Measurements from ENCODE around the gene THOP1. TPM values are rescaled to one million over a fixed set of nuclear protein-coding genes. Genes with fewer than 3 reads are reported as not detected.

THOP1 gene
- total RNA-seq, 1 donor from 2014 or later: 67.3 TPM

DNA sequence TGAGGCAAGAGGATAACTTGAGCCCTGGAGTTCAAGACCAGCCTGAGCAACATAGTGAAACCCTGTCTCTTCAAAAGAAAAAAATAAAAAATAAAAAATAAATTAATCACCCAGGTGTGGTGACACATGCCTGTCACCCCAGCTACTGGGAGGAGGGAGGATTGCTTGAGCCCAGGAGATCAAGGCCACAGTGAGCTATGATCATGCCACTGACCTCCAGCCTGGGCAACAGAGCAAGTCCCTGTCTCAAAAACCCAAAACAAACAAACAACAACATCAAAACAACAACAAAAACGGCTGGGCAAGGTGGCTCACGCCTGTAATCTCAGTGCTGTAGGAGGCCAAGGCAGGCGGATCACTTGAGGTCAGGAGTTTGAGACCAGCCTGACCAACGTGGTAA lies 41.2 kb upstream of the THOP1 start:
- no peak for DNase-seq (ENCODE audit: low spot score in 2 of 2)
- Histone ChIP-seq H3K36me3 (no peaks in the 10 kb centered on the region), H3K4me3 (no peak overlapping the region), H3K9me3 (no peaks in the 10 kb centered on the region), H3K27ac (no peak overlapping the region), H3K4me1 (peaks cover 4 to 6% of the 10 kb centered on the region in 2 donors), H3K27me3 (no peaks in the 10 kb centered on the region)
- intact Hi-C loops (cut with DNase I): no loop called here
- TF ChIP-seq, protein P1, sequence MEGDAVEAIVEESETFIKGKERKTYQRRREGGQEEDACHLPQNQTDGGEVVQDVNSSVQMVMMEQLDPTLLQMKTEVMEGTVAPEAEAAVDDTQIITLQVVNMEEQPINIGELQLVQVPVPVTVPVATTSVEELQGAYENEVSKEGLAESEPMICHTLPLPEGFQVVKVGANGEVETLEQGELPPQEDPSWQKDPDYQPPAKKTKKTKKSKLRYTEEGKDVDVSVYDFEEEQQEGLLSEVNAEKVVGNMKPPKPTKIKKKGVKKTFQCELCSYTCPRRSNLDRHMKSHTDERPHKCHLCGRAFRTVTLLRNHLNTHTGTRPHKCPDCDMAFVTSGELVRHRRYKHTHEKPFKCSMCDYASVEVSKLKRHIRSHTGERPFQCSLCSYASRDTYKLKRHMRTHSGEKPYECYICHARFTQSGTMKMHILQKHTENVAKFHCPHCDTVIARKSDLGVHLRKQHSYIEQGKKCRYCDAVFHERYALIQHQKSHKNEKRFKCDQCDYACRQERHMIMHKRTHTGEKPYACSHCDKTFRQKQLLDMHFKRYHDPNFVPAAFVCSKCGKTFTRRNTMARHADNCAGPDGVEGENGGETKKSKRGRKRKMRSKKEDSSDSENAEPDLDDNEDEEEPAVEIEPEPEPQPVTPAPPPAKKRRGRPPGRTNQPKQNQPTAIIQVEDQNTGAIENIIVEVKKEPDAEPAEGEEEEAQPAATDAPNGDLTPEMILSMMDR (IDR thresholded peaks at IDR 0.05): no peak

DNA sequence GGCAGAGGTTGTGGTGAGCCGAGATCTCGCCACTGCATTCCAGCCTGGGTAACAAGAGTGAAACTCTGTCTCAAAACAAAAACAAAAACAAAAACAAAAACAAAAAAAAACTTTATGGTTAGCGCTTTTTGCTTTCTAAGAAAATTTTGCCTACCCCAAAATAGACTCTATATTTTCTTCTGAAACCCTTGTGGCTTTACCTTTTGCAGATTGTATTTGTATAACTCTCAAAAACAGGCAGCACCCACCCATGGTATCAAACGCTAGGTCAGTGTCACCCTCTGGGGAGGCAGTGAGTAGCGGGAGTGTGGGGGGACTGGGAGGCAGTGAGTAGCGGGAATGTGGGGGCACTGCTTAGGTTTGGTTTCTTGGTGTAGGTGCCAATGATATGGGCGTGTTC lies 38.0 kb upstream of the THOP1 start:
- no peak overlapping the region for H3K27ac ChIP-seq
- DNase-seq (ENCODE audit: low spot score in 2 of 2): no peak
- intact Hi-C loops (cut with DNase I): no loop called here
- no peaks in the 10 kb centered on the region for H3K4me1 ChIP-seq
- no peaks in the 10 kb centered on the region for H3K27me3 ChIP-seq
- no peaks in the 10 kb centered on the region for H3K9me3 ChIP-seq
- TF ChIP-seq, protein P1 (IDR thresholded peaks at IDR 0.05): no peak
- no peak overlapping the region for H3K4me3 ChIP-seq
- H3K36me3 ChIP-seq: no peaks in the 10 kb centered on the region

DNA sequence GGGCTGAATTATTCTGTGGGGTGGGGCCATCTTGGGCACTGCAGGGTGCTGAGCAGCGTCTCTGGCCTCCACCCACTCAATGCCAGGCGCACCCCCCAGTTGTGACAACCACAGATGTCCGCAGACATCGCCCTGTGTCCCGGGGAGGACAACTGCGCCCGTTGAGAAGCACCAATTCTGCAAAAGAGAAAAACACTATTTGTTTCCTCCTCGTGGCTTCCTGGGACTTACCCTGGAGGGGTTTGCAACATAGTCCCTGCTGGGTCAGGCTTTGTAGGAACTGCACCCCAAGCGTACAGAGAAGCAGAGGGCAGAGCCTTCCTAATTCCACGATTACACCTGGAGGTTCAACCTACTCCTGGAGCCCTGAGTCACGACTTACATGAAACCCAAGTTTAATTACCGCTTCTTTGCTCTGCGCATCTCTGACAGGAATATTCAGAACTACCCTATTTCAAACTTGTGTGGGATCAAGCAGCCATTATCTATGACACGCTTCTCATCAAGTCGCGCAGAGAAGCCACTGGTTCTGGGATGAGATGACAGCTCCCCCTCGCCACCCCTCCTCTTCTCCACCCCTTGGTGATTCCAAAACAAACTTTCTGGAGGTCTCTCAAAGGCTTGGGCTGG lies 34.4 kb upstream of the THOP1 start:
- no peaks in the 10 kb centered on the region for H3K9me3 ChIP-seq
- no peaks in the 10 kb centered on the region for H3K27me3 ChIP-seq
- no peak overlapping the region for H3K27ac ChIP-seq
- peaks cover 13 to 16% of the 10 kb centered on the region in 2 donors for H3K36me3 ChIP-seq
- intact Hi-C loops (cut with DNase I): no loop called here
- no peak for DNase-seq (ENCODE audit: low spot score in 2 of 2)
- H3K4me1 ChIP-seq: no peaks in the 10 kb centered on the region
- TF ChIP-seq, protein P1 (IDR thresholded peaks at IDR 0.05): no peak
- H3K4me3 ChIP-seq: no peak overlapping the region

DNA sequence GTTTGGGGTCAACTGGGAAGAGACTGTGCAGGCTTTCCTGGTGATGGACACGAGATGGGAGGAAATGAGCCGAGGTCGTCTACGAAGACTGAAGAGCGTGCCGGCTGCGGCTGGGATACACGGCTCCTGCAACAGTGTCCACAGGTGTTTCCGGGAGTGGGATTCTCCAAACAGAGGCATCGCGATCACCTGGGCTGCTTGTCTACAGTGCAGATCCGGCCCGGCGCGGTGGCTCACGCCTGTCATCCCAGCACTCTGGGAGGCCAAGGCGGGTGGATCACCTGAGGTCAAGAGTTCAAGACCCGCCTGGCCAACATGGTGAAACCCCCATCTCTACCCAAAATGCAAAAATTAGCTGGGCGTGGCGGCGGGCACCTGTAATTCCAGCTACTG lies 33.9 kb upstream of the THOP1 start:
- intact Hi-C loops (cut with DNase I): no loop called here
- Histone ChIP-seq H3K4me3 (no peak overlapping the region), H3K27ac (no peak overlapping the region), H3K27me3 (no peaks in the 10 kb centered on the region), H3K36me3 (peaks cover 18 to 20% of the 10 kb centered on the region in 2 donors), H3K9me3 (no peaks in the 10 kb centered on the region), H3K4me1 (no peaks in the 10 kb centered on the region)
- no peak for DNase-seq (ENCODE audit: low spot score in 2 of 2)
- TF ChIP-seq, protein P1 (IDR thresholded peaks at IDR 0.05): no peak

DNA sequence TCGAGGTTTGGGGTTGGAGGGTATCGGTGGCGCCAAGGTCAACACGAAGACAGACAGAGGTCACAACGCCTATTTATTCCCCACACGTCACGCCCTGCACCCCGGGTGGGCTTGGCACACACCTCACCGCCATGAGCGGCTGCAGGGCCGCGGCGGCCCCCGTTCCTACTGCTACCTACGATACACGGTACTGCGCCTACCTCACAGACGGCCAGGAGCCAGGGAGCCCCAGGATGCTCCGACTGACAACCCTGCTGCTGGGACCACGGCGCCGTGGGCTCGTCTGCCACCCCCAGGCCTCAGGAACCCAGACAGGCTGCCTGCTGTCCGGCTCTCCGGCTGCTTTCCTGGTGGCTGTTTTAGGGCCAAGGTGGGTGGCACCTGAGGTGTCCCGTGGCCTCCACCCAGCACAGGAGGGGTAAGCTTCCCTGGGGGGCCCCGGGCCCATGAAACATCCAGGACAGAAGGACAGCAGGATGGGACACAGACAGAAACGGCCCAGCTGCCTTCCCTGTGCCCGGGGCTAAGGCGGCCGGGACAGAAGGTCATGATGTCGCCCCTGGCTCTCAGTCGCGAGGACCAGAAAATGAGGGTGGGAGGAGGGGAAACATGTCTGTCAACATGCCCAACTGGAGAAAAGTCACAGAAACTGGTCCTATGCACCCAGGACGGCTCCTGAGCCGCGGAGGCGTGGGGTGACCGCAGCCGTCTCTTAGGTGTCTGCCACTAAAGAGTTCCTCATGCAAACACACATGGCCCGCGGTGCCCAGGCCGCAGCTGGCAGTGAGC lies 30.4 kb upstream of the THOP1 start:
- H3K27me3 ChIP-seq: no peaks in the 10 kb centered on the region
- TF ChIP-seq, protein P1 (IDR thresholded peaks at IDR 0.05): no peak
- DNase-seq (ENCODE audit: low spot score in 2 of 2): no peak
- H3K27ac ChIP-seq: no peak overlapping the region
- H3K4me3 ChIP-seq: no peak overlapping the region
- H3K4me1 ChIP-seq: no peaks in the 10 kb centered on the region
- intact Hi-C loops (cut with DNase I): no loop called here
- H3K9me3 ChIP-seq: no peaks in the 10 kb centered on the region
- peaks cover 33 to 51% of the 10 kb centered on the region in 2 donors for H3K36me3 ChIP-seq
